Measurements from ENCODE around the gene B3GAT1. TPM values are rescaled to one million over a fixed set of nuclear protein-coding genes. Genes with fewer than 3 reads are reported as not detected.

Gene B3GAT1
- total and polyA plus RNA-seq, 2 experiments from 2014 or later: 4.8 to 28.3 TPM

- H3K4me2 ChIP-seq: no peak overlapping the region
- H3K79me2 ChIP-seq (replicated peaks; ENCODE audit: insufficient read depth): peaks cover 30% of the 10 kb centered on the region; the same call in 1 of the 2 replicates
- Mint-ChIP-seq H3K27me3 (ENCODE audit: insufficient read depth, low read depth, poor library complexity) (peaks cover 5% of the 10 kb centered on the region), H3K4me3 (no peak overlapping the region), H3K9me3 (no peaks in the 10 kb centered on the region; the same call in 1 of the 3 replicates), H3K36me3 (ENCODE audit: low read depth) (peaks cover 7% of the 10 kb centered on the region), H3K27ac (no peak overlapping the region), H3K4me1 (peaks cover 5% of the 10 kb centered on the region)
- DNase-seq (ENCODE audit: low spot score) (no peak), ATAC-seq (no peak)
- H2AFZ ChIP-seq: no peak overlapping the region
- TF ChIP-seq ZNF114 (CRISPR knock-in tag; IDR thresholded peaks at IDR 0.05): no peak
- no peak for TF ChIP-seq NANOG (IDR thresholded peaks at IDR 0.05; ENCODE audit: borderline replicate concordance)
- no peak for TF ChIP-seq EZH2 (IDR thresholded peaks at IDR 0.05; ENCODE audit: low read depth, unreplicated experiment)
- TF ChIP-seq REST (IDR thresholded peaks at IDR 0.05; ENCODE audit: unreplicated experiment): no peak
- no peaks in the 10 kb centered on the region for H3K36me3 ChIP-seq (ENCODE audit: insufficient read depth)
- no peak overlapping the region for H3K4me3 ChIP-seq
- H3K9me2 ChIP-seq (ENCODE audit: insufficient read depth): no peaks in the 10 kb centered on the region
- no peaks in the 10 kb centered on the region for H3K27me3 ChIP-seq (ENCODE audit: insufficient read depth)
- no peaks in the 10 kb centered on the region for H3F3A ChIP-seq (replicated peaks; ENCODE audit: low read depth)
- H4K20me1 ChIP-seq (replicated peaks; ENCODE audit: insufficient read depth): peaks cover 27% of the 10 kb centered on the region
- H3K4me1 ChIP-seq (ENCODE audit: insufficient read depth): no peaks in the 10 kb centered on the region
- H3K27ac ChIP-seq (ENCODE audit: low read depth): no peak overlapping the region
Measured at GRCh38 chr11:134395002-134395401, 17.0 kb downstream of the B3GAT1 start.

- H3K27me3 ChIP-seq (ENCODE audit: insufficient read depth): no peaks in the 10 kb centered on the region
- no peaks in the 10 kb centered on the region for H3K4me1 ChIP-seq (ENCODE audit: insufficient read depth)
- DNase-seq (ENCODE audit: low spot score): no peak
- H2AFZ ChIP-seq: no peak overlapping the region
- H3K9me3 Mint-ChIP-seq: no peaks in the 10 kb centered on the region; the same call in 1 of the 3 replicates
- ATAC-seq: no peak
- no peak overlapping the region for H3K4me3 Mint-ChIP-seq
- H3K27ac Mint-ChIP-seq: no peak overlapping the region
- no peaks in the 10 kb centered on the region for H3K9me2 ChIP-seq (ENCODE audit: insufficient read depth)
- peaks cover 25% of the 10 kb centered on the region; the same call in 1 of the 2 replicates for H3K79me2 ChIP-seq (replicated peaks; ENCODE audit: insufficient read depth)
- H3K4me3 ChIP-seq: no peak overlapping the region
- no peak for TF ChIP-seq ZNF114 (CRISPR knock-in tag; IDR thresholded peaks at IDR 0.05)
- no peak for TF ChIP-seq POLR2AphosphoS5 (IDR thresholded peaks at IDR 0.05; ENCODE audit: low read depth)
- TF ChIP-seq NANOG (IDR thresholded peaks at IDR 0.05; ENCODE audit: borderline replicate concordance): no peak
- TF ChIP-seq EZH2 (IDR thresholded peaks at IDR 0.05; ENCODE audit: low read depth, unreplicated experiment): no peak
- no peak for TF ChIP-seq CREB1 (CRISPR knock-in tag; IDR thresholded peaks at IDR 0.05; ENCODE audit: low read depth)
- no peak for TF ChIP-seq ZNF462 (CRISPR knock-in tag; IDR thresholded peaks at IDR 0.05)
- TF ChIP-seq JUNB (IDR thresholded peaks at IDR 0.05; ENCODE audit: unreplicated experiment): no peak
- TF ChIP-seq CTCF (conservative IDR thresholded peaks at IDR 0.05; ENCODE audit: low read depth in 2 of 2): no peak
- TF ChIP-seq STAT1 (IDR thresholded peaks at IDR 0.05; ENCODE audit: unreplicated experiment): no peak
- no peak overlapping the region for H3K4me2 ChIP-seq
- H3K27me3 Mint-ChIP-seq (ENCODE audit: insufficient read depth, low read depth, poor library complexity): peaks cover 5% of the 10 kb centered on the region
- H3F3A ChIP-seq (replicated peaks; ENCODE audit: low read depth): no peaks in the 10 kb centered on the region
- peaks cover 24% of the 10 kb centered on the region for H4K20me1 ChIP-seq (replicated peaks; ENCODE audit: insufficient read depth)
- no peaks in the 10 kb centered on the region for H3K36me3 ChIP-seq (ENCODE audit: insufficient read depth)
- H3K36me3 Mint-ChIP-seq (ENCODE audit: low read depth): peaks cover 7% of the 10 kb centered on the region
- no peak overlapping the region for H3K27ac ChIP-seq (ENCODE audit: low read depth)
- H3K4me1 Mint-ChIP-seq: peaks cover 4% of the 10 kb centered on the region; the same call in 2 of the 3 replicates
Measured at GRCh38 chr11:134394311-134394710, 17.7 kb downstream of the B3GAT1 start.
